ENCODE data around the gene NHLRC2.

The NHLRC2 gene

GRCh38 chr10:113865901-113866300 is 11.4 kb downstream of the NHLRC2 start:
- DNase-seq: no peak

- no peak for DNase-seq
Observed at GRCh38 chr10:113866551-113867394, 12.3 kb downstream of the NHLRC2 start.

- no peak for DNase-seq
Observed at GRCh38 chr10:113867904-113868303, 13.4 kb downstream of the NHLRC2 start.

GRCh38 chr10:113869789-113870188 is 15.3 kb downstream of the NHLRC2 start:
- no peak for DNase-seq

GRCh38 chr10:113872139-113873030 is 17.9 kb downstream of the NHLRC2 start:
- DNase-seq: no peak

GRCh38 chr10:113875212-113875611 is 20.8 kb downstream of the NHLRC2 start:
- DNase-seq: no peak

- no peak for DNase-seq
Observed at GRCh38 chr10:113876461-113876860, 22.0 kb downstream of the NHLRC2 start.

- no peak for DNase-seq
Observed at GRCh38 chr10:113879691-113880090, 25.2 kb downstream of the NHLRC2 start.

GRCh38 chr10:113880236-113880635 is 25.8 kb downstream of the NHLRC2 start:
- DNase-seq: peak; percentile 27

- no peak for DNase-seq
Observed at GRCh38 chr10:113882240-113882639, 27.8 kb downstream of the NHLRC2 start.

- no peak for DNase-seq
Observed at GRCh38 chr10:113889911-113890310, 35.5 kb downstream of the NHLRC2 start.

GRCh38 chr10:113890769-113891168 is 36.3 kb downstream of the NHLRC2 start:
- no peak for DNase-seq

GRCh38 chr10:113891476-113891875 is 37.0 kb downstream of the NHLRC2 start:
- no peak for DNase-seq

GRCh38 chr10:113893570-113893969 is 39.1 kb downstream of the NHLRC2 start:
- DNase-seq: no peak

- no peak for DNase-seq
Observed at GRCh38 chr10:113894581-113894980, 40.1 kb downstream of the NHLRC2 start.

GRCh38 chr10:113895018-113895417 is 40.6 kb downstream of the NHLRC2 start:
- DNase-seq: peak; percentile 62

- DNase-seq: peak; percentile 31
Observed at GRCh38 chr10:113897693-113898618, 43.5 kb downstream of the NHLRC2 start.

GRCh38 chr10:113899952-113900598 is 45.6 kb downstream of the NHLRC2 start:
- DNase-seq: no peak

- no peak for DNase-seq
Observed at GRCh38 chr10:113905756-113906155, 51.3 kb downstream of the NHLRC2 start.

- no peak for DNase-seq
Observed at GRCh38 chr10:113907166-113907565, 52.7 kb downstream of the NHLRC2 start.

- DNase-seq: no peak
Observed at GRCh38 chr10:113908236-113908635, 53.8 kb downstream of the NHLRC2 start.

- no peak for DNase-seq
Observed at GRCh38 chr10:113911113-113911512, 56.7 kb downstream of the NHLRC2 start.
